CD4-positive, alpha-beta T cell treated with Interleukin-21 for 1 hour (primary cell): Measurements from ENCODE around the gene ZNF184.

Experiments used
- DNase-seq: peaks from one replicate; pipeline ENCODE4 v3.0.0-alpha.2; 2020

The ZNF184 gene

DNA sequence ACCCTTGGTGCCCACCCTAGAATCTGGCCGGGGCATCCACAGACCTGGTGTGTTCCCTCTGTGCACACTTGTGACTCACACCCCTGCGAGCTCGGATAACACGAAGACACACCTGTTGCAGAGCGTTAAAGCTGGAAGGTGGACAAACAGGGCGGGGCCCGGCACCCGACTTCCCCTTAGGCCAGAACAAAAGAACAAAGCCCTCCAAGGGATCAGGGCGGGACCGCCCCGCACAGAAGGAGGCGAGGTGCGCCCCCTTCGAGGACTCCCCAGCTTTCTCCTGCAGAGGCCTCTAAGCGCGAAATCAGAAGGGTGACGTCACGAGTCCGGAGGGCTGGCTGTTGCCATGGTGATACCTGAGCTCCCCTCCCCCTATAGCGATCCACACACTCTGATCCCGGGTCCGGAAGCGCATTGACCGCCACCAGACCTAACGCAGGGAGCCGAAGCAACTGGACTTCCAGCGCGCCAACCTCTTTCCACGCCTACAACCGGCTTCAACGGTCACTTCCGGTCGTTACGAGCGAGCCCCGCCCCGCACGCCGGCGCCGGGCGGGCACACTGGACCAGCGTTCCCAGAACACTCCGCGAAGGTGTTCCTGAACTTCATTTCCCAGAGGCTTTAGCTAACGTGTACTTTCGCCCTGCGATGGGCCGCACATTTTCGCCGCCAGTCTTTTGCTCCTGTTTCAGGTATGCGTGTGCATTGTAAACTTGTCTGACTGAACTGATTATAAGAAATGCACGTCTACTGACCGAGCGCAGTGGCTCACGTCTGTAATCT, at the start of gene ZNF184:
Gene ZNF184, minus strand, starts transcription at position 489 of the 784 bp plus-strand sequence. CDS start 811 bp downstream, outside the sequence.
- peak; percentile 91 for DNase-seq

DNA sequence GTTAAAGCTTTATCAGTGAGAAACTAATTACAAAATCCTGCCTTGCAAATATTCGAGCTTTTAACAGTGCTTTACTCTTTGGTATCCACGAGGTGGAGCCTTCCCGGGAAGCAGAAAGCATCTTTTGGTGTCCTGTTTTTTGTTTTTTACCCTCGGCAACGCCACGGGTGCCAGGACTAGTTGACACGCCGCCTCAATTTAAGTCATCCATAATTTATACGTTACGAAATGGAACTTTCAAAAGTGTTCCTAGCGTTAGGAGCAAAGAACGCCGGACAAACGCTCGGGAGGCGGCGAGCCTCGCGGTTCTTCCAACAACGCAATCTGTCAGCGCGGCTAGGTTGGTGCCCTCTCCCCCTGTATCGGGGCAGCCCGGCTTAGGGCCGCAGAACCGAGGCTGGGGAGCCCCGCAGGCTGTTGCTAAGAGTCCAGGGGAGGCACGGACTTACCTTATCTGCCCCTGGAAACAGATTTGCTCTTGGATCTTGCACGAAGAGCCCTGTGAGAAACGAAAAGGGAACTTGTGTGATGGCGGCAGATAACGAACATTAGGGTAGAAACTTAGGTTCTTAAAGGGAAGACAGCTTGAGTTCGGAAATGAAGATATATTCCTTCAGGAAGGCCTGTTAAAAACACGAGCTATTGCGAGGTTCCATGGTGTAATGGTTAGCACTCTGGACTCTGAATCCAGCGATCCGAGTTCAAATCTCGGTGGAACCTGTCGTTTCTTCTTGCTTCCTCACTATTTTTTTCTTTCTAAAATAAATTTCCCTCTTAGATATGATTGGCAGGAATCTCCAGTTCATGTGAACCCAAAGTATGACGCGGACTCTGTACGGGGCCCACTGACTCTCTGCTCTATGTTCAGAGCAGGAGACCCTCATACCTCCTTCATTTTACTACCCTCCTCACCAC, 46.2 kb upstream of the ZNF184 start:
- peak; percentile 88 for DNase-seq

DNA sequence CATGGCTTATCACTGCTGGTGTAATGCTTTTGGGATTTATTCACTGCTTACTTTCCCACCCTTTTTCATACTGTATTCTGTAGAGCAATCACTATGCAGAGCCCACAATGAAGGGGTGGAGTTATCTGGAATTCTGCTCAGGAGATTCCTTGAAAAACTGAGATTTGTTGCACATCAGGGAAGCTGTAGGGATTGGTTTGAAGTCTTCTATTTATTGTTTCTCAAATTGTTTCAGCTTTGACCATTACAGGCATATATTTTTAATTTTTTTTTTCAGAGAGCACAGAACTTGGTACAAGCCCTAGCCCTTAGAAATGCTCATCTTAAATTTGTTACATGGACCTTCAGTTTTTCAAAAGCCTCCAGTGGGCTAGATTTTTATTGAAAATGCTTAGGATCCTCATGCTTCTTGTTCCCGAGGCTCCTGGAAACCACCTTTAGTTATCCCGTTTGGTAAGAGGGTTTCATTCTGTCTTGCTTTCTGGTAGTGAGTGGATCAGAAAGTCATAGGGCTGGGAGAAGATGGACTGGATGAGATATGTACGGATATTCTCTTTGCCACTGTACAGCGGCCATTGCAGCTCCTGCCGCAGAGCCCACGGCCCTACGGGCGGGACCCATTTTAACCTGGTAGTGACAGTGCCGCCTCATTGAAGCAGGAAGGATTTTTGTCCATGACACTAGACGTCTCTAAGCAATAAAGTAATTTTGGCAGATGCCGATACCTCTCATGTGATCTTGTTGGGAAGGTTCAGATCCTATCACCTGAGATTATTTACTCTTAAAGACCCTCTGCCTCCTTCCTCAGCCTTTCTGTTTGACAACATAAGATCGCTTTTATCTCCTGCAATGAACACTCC, 45.3 kb upstream of the ZNF184 start:
- no peak for DNase-seq

GRCh38 chr6:27517238-27517637, 44.3 kb upstream of the ZNF184 start:
- no peak for DNase-seq

DNA sequence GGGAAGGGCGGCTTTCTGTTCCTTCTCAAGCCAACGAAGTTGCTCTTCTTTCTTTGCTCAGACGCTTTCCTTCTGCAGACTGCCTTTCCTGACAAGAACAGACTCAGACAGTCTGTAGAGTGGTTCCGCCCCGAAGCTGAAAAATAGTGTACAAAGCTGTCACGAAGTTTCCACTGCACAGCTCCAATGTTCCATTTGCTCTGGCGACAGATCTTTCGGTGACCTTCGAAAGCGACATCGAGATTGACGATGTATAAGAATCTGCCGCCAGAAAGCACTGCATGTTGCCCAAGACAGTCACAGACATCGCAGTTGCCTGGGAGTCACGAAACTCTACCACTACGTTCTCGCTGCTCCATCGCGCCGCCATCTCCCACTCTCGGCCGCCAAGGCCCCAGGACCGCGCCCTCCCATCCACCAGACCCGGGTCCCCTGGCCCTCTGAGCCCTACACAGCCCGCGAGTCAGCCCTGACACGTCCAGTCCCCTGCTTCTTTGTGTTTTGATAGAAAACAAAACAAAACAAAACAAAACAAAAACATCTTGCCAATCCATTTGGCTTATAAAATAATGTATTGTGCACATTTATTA, 42.1 kb upstream of the ZNF184 start:
- no peak for DNase-seq

- no peak for DNase-seq
These were observed 39.6 kb upstream of the ZNF184 start for GRCh38 chr6:27512525-27512924.

DNA sequence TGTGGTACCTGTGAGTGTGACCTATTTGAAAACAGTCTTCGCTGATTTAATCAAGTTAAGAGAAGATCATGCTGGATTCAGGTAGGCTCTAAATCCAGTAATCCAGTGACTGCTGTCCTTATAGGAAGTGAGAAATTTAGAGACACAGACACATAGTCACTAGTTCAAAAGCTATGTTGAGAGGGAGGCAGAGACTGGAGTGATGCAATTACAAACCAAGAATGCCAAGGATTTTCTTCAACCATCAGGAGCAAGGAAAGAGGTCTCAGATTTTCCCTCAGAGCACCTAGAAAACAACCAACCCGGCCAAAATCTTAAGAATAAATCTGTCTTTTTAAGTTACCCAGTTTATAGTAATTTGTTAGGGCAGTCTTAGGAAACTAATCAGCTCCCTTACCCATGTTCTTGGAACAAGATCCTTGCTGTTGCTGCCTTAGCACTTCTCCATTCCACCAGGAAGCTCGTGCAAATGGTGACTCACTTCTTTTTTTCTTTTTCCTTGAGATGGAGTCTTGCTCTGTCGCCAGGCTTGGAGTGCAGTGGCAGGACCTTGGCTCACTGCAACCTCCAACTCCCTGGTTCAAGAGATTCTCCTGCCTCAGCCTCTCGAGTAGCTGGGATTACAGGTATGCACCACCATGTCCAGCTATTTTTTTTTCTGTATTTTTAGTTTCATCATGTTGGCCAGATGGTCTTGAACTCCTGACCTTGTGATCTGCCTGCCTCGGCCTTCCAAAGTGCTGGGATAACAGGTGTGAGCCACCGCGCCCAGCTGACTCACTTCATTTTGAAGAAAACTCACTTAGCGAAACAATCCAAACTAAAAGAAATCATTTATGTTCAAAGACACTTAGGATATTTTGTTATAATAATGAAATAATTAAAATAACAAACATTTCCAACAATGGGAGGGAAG, 34.4 kb upstream of the ZNF184 start:
- DNase-seq: no peak

GRCh38 chr6:27505209-27506027, 32.5 kb upstream of the ZNF184 start:
- DNase-seq: peak; percentile 79

GRCh38 chr6:27503436-27504030, 30.6 kb upstream of the ZNF184 start:
- peak; percentile 90 for DNase-seq

GRCh38 chr6:27502508-27503435, 29.9 kb upstream of the ZNF184 start:
- peak; percentile 89 for DNase-seq

GRCh38 chr6:27501187-27501586, 28.3 kb upstream of the ZNF184 start:
- DNase-seq: no peak

DNA sequence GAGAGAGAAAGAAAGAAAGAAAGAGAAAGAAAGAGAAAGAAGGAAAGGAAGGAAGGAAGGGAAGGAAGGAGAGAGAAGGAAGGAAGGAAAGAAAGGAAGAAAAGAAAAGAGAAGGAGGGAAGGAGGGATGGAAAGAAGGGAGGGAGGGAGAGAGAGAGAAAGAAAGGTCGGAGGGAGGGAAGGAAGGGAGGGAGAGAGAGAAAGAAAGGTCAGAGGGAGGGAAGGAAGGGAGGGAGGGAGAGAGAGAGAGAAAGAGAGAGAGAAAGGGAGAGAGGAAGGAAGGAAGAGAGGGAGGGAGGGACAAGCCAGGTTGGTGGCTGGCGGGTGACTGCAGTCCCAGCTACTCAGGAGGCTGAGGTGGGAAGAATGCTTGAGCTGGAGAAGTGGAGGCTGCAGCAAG, 27.3 kb upstream of the ZNF184 start:
- no peak for DNase-seq

- DNase-seq: peak; percentile 43
These were observed 22.7 kb upstream of the ZNF184 start for GRCh38 chr6:27495386-27496135.

DNA sequence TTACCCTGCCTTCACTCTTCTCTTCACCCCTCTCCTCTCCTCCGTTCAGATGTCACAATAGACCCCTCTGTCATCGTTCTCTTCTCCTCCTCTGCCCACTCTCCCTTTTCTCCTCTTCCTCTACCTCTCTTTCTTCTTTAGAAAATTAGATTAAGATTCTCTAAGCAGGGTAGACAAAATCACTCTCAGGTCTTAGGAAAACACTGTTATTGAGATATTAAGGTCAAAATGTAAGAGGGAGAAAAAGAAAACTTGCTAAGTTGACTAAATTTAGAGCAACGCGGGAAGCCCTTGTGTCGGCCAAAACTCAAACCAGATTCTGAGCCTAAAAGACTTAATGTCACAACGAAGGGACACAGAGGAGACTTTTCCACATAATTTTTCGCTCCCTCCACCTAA, 22.1 kb upstream of the ZNF184 start:
- no peak for DNase-seq

- no peak for DNase-seq
These were observed 21.2 kb upstream of the ZNF184 start for GRCh38 chr6:27494103-27494502.

DNA sequence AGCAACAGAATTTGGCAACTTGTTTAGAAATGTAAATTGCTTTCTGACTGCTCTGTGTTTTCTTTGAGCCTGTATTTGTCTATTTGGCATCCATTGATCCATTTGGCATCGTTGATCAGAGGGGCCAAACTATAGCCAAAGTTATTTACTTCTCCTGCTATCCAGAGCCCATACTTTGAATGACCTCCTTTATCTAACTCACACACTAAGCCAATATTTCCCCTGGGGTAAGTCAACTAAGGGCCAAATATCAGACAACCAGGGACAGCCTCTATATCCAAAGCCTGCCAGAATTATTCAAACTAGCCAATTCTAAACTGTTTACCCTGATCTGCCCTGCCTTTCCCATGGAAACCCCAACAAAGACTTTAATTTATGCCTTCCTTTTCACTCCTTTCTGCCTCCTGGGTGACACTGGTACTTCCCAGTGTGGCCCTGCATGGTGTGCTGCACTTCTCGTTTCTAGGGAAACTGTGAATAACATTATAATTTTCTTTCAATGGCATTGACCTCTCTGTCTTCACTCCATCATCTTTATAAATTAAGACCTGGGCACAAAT, 19.8 kb upstream of the ZNF184 start:
- no peak for DNase-seq

DNA sequence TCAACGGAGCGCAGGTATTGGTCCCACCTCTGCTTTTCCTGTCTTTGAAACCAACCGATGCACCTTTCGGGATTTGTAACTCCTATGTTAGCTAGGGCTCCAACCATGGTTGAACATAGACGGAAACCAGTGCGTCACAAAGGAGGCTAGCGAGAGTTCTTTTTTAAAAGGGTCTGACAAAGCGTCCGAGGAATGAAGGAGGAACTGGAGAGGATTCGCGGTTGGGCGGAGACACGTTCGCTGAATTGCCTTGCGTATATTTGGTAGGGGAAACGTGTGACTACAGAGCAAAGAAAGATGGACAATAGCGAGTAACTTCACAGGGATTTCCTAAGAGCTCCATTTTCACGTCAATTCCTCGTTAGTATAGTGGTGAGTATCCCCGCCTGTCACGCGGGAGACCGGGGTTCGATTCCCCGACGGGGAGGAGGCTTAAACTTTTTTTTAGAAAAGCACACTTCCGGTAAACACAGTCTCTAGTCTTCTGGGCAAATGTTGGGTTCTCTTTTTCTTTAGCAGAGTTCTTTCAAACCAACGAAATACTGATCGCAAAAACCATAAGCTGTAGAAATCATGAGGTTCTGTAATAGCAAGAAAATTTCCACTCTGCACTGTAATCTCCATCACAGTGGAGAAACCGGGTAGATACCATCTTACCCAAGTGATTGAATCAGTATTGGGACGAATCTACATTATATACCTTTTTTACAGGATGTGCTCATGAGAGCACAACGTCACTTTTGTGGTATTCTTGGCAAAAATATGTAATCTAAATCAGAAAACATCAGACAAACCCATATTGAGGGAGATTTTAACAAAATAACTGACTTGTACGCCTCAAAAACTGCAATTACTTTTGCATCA, 6.6 kb upstream of the ZNF184 start:
- peak; percentile 94 for DNase-seq
